OCI-LY1 (cell line): ENCODE measurements around the gene SPA17.

Experiments used
- H2AFZ ChIP-seq: fragments of 200-600 bp; sonication (generic), shearing (Covaris generic); 2 replicates; pipeline ENCODE4 v1.6.0; 2014; ENCODE audit warnings: antibody characterized with exemption, mild to moderate bottlenecking, low read length
- H3F3A ChIP-seq: fragments of 200-600 bp; sonication (generic), shearing (Covaris generic); 2 replicates; pipeline ENCODE4 v1.6.0; 2014; ENCODE audit warnings: mild to moderate bottlenecking, antibody characterized with exemption, low read length, moderate library complexity; ENCODE audit not compliant: insufficient read depth
- H3K27ac ChIP-seq: fragments of 200-600 bp; sonication (generic); 2 replicates; pipeline ENCODE4 v1.5.1; 2014; ENCODE audit warnings: low read length, mixed run types, mild to moderate bottlenecking, low read depth; ENCODE audit not compliant: poor library complexity, severe bottlenecking
- H3K27me3 ChIP-seq: fragments of 200-600 bp; sonication (generic); 2 replicates; pipeline ENCODE4 v1.6.0; 2014; ENCODE audit warnings: antibody characterized with exemption, mild to moderate bottlenecking, low read length, moderate library complexity; ENCODE audit not compliant: insufficient read depth
- H3K36me3 ChIP-seq: fragments of 200-600 bp; sonication (generic); 2 replicates; pipeline ENCODE4 v1.6.1; 2014; ENCODE audit warnings: mild to moderate bottlenecking, antibody characterized with exemption, low read length, moderate library complexity, mixed read lengths; ENCODE audit not compliant: insufficient read depth
- H3K4me1 ChIP-seq: fragments of 200-600 bp; sonication (generic); 2 replicates; pipeline ENCODE4 v1.5.1; 2014; ENCODE audit warnings: mild to moderate bottlenecking, low read length, moderate library complexity; ENCODE audit not compliant: insufficient read depth, severe bottlenecking
- H3K4me2 ChIP-seq: fragments of 200-600 bp; sonication (generic), shearing (Covaris generic); 2 replicates; pipeline ENCODE4 v1.6.1; 2014; ENCODE audit warnings: low read length
- H3K4me3 ChIP-seq: fragments of 200-600 bp; sonication (generic); 2 replicates; pipeline ENCODE4 v1.5.1; 2014; ENCODE audit warnings: low read length, low read depth, mild to moderate bottlenecking, mixed read lengths; ENCODE audit not compliant: poor library complexity, severe bottlenecking
- H3K79me2 ChIP-seq: fragments of 200-600 bp; shearing (Covaris generic); 2 replicates; pipeline ENCODE4 v1.6.1; 2016; ENCODE audit warnings: mixed run types, low read length, mixed read lengths; ENCODE audit not compliant: insufficient read depth
- H3K9ac ChIP-seq: fragments of 200-600 bp; sonication (generic), shearing (Covaris generic); 2 replicates; pipeline ENCODE4 v1.6.1; 2014; ENCODE audit warnings: mild to moderate bottlenecking, low read length, mixed read lengths
- H3K9me2 ChIP-seq: fragments of 200-600 bp; sonication (generic), shearing (Covaris generic); 2 replicates; pipeline ENCODE4 v1.6.1; 2014; ENCODE audit warnings: low read depth, mild to moderate bottlenecking, low read length, mixed read lengths
- H3K9me3 ChIP-seq: fragments of 200-600 bp; shearing (Covaris generic); 2 replicates; pipeline ENCODE4 v1.6.1; 2014; ENCODE audit warnings: low read length, mixed read lengths
- H4K20me1 ChIP-seq: fragments of 200-600 bp; sonication (generic), shearing (Covaris generic); 2 replicates; pipeline ENCODE4 v1.6.0; 2016; ENCODE audit warnings: mild to moderate bottlenecking, low read length; ENCODE audit not compliant: insufficient read depth
- CTCF ChIP-seq: fragments of 200-600 bp; sonication (generic), shearing (Covaris generic); IDR thresholded peaks from 2 replicates; pipeline ENCODE4 v1.5.1; 2017; ENCODE audit warnings: mild to moderate bottlenecking, antibody characterized with exemption, low read length, moderate library complexity, mixed read lengths
- EZH2 ChIP-seq: fragments of 200-600 bp; sonication (generic), shearing (Covaris generic); IDR thresholded peaks from 2 replicates; pipeline ENCODE4 v1.8.0; 2017; ENCODE audit warnings: borderline replicate concordance, mixed run types, mild to moderate bottlenecking, antibody characterized with exemption, low read length, moderate library complexity, mixed read lengths

SPA17 gene

GRCh38 chr11:124676386-124676785 lies 2.7 kb downstream of the SPA17 start:
- no peaks in the 10 kb centered on the region for H4K20me1 ChIP-seq
- no peak overlapping the region for H3K4me2 ChIP-seq
- TF ChIP-seq CTCF (no peak), EZH2 (no peak)
- no peaks in the 10 kb centered on the region for H3F3A ChIP-seq
- H3K4me3 ChIP-seq: no peak overlapping the region
- no peaks in the 10 kb centered on the region for H3K9me3 ChIP-seq
- H3K79me2 ChIP-seq: no peaks in the 10 kb centered on the region
- no peaks in the 10 kb centered on the region for H3K27me3 ChIP-seq
- H3K4me1 ChIP-seq: peaks cover 13% of the 10 kb centered on the region
- H3K9ac ChIP-seq: no peak overlapping the region
- H3K27ac ChIP-seq: no peak overlapping the region
- no peaks in the 10 kb centered on the region for H3K36me3 ChIP-seq
- no peak overlapping the region for H2AFZ ChIP-seq
- H3K9me2 ChIP-seq: no peaks in the 10 kb centered on the region

- Histone ChIP-seq H3K36me3 (no peaks in the 10 kb centered on the region), H3K4me1 (peaks cover 5% of the 10 kb centered on the region), H3K9ac (no peak overlapping the region), H2AFZ (no peak overlapping the region), H3F3A (no peaks in the 10 kb centered on the region), H3K9me3 (0 out of 2 replicates have a peak, but pooled peaks cover 2% of the 10 kb centered on the region), H4K20me1 (no peaks in the 10 kb centered on the region), H3K79me2 (no peaks in the 10 kb centered on the region), H3K27ac (no peak overlapping the region), H3K27me3 (no peaks in the 10 kb centered on the region), H3K4me3 (no peak overlapping the region), H3K9me2 (no peaks in the 10 kb centered on the region), H3K4me2 (no peak overlapping the region)
- TF ChIP-seq CTCF (no peak), EZH2 (no peak)
These were observed 4.7 kb downstream of the SPA17 start for GRCh38 chr11:124678416-124678815.

- H3K4me2 ChIP-seq: no peak overlapping the region
- H3K4me1 ChIP-seq: no peaks in the 10 kb centered on the region
- no peaks in the 10 kb centered on the region for H4K20me1 ChIP-seq
- H3K4me3 ChIP-seq: no peak overlapping the region
- no peak overlapping the region for H3K9ac ChIP-seq
- TF ChIP-seq EZH2: no peak
- no peak for TF ChIP-seq CTCF
- H3K79me2 ChIP-seq: no peaks in the 10 kb centered on the region
- no peaks in the 10 kb centered on the region for H3K36me3 ChIP-seq
- no peak overlapping the region for H3K27ac ChIP-seq
- 0 out of 2 replicates have a peak, but pooled peaks cover 2% of the 10 kb centered on the region for H3K9me3 ChIP-seq
- no peaks in the 10 kb centered on the region for H3K9me2 ChIP-seq
- H3F3A ChIP-seq: no peaks in the 10 kb centered on the region
- no peaks in the 10 kb centered on the region for H3K27me3 ChIP-seq
- H2AFZ ChIP-seq: no peak overlapping the region
These were observed 7.7 kb downstream of the SPA17 start for GRCh38 chr11:124681421-124681820.
